ENCODE data around the gene IFI16.
"Not testable (repeated sequence)": the region's sequence is repeated elsewhere in the genome, so short reads cannot be mapped to it uniquely, and the experiment has no call there.

Gene IFI16

DNA sequence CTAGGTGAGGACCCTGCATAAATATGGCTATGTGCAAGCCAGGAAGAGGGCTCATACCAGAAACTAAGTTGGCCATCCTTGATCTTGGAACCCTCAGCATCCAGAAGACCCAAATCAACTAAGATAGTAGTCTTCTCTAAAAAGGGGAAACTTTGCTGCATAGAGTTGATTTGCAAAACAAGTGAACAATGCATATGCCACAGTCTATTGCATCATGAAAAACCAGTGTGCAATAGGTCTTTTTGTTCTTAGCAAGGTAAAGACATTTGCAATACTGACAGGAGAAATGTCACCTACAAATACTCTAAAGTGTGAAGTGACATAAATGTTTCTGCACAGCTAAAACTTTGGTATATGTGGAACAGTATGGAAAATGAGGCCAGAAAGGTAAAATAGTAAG is 2.0 kb upstream of the IFI16 start:
- DNase-seq (ENCODE audit: low read depth, low spot score) = no peak

DNA sequence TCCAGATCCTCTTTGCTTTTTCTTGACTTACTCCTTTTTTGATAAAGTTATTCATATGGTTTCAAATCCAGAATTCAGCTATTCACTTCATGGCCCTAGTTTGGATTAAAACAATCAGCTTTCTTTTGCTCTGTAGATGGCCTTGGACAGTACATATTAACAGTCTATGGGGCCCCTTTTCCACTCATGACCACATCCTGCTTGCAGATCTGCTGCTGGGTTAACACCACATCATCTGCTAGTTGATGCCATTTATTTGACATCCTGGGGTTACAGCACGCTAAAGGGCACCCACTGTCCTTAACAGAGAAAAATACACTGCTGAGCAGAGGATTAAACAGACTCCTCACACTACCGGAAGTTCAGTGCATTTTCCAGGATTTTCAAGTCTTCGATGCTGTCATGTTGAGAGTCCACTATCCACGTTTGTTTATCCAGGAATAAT is 941 bp upstream of the IFI16 start:
- no peak for DNase-seq (ENCODE audit: low read depth, low spot score)

DNA sequence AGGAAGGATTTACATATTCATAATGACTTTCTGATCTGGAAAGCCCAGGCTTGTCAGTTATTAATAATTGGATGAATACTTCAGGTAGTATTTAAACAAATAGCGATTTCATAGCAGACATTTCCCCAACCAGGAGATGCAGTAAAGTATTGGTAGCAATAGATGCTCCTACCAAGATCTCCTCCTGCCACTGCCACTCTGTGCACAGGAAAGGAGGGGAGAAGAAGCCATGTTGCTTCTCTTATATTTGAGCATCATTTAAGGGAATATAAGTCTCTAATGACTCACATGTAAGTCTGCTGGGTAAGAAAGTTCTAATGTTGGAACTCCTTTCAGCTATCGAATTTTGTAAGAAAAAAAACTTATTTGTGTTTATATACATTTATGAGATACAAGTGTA is 420 bp upstream of the IFI16 start:
- no peak for DNase-seq (ENCODE audit: low read depth, low spot score)

DNA sequence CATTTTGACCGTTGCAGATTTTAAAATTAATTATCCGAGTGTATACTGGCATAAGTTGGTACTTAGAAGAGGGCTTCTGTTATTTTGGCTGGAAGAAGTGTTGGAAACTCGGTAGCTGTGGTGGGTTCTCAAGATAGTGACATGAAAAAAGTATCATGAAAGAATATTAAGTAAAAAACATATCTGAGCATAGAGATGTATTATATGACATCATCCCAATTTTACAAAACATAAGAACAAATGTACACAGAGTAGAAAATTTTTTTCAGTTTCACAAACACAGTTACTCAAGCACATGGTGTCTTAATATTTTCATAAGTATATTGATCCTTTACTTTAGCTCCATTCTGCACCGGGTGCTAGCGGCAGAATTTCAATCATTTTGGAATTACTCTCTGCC is 684 bp downstream of the IFI16 start:
- no peak for DNase-seq (ENCODE audit: low read depth, low spot score)

DNA sequence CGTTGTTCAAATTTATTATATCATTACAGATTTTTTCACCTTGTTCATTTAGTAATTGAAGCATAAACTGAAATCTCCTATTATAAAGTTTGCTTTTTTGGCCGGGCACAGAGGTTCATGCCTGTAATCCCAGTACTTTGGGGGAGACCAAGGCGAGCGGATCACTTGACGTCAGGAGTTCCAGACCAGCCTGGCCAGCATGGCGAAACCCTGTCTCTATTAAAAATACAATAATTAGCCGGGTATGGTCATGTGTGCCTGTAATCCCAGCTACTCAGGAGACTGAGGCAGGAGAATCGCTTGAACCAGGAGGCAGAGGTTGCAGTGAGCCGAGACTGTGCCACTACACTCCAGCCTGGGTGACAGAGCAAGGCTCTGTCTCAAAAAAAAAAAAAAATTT is 1.3 kb downstream of the IFI16 start:
- not testable (repeated sequence) for DNase-seq (ENCODE audit: low read depth, low spot score)

- DNase-seq (ENCODE audit: low read depth, low spot score) = no peak
Measured at GRCh38 chr1:159011751-159012150, 2.0 kb downstream of the IFI16 start.

- DNase-seq (ENCODE audit: low read depth, low spot score) = no peak
Measured at GRCh38 chr1:159012495-159012894, 2.8 kb downstream of the IFI16 start.

DNA sequence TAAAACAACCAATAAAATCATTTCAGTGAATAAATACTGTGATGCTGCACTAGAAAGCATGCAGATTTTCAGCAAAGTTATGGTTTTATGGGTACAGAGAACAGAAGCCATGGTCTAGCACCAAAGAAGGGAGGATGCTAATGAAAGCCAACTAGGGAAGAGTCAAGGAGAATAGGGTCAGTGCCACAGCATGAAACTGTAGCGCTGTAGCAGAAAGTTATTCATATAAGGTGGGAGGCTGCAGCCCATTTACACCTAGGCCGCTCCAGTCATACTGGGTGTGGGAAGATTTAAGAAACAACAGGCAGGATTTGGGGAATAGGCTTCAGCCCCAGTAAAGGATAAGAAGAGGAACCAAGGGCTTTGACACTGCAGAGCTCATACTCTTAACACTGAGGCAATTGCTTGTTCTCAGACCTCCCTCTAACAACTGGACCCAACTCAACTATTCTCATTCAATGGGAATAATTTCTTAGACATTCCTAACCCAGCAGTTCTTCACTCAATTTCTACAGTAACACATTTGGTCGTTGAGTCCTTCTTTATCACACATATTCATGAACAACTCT is 4.4 kb downstream of the IFI16 start:
- DNase-seq (ENCODE audit: low read depth, low spot score) = no peak

GRCh38 chr1:159014851-159015250 is 5.1 kb downstream of the IFI16 start:
- no peak for DNase-seq (ENCODE audit: low read depth, low spot score)

DNA sequence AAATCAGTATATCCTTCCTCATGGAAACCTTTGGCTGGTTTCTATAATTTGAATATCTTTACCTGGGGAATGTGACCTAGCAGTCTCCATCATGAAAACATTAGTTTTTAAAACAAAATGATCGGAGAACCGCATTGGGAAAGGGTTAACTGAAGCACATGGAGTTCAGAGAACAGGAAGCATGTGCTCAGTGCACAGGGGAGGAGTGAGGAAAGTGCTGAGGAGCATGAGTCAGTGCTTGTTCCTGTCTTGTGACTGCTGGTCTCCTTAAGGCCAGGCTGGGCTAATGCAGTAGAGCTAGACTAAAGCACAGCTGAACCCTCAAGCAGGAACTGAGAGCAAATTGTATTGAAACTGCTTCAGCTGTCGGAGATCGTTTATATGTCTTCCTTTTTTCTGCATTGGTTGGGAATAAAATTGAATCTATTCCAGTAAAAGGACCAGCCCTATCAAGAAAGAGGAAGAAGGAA is 5.8 kb downstream of the IFI16 start:
- DNase-seq (ENCODE audit: low read depth, low spot score) = no peak

- DNase-seq (ENCODE audit: low read depth, low spot score) = no peak
Measured at GRCh38 chr1:159023723-159024122, 14.0 kb downstream of the IFI16 start.

DNA sequence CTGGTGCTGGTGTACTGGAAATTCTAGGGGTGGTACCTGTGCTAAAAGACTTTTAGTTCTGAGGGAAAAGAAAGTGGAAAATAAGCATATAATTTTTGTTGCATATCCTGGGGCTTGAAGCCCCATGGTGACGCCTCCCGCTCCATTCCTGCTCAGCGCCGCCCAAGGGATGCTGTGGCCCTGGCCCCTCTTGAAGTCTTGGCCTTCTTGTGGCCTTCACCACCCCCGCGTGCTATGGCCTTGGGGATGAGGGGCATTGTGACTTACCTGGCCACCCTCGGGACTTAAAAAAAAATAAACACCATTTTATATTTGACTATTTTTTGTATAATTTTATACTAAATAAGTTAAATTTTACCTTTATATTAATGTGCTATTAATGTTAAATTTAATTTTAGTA is 15.3 kb downstream of the IFI16 start:
- DNase-seq (ENCODE audit: low read depth, low spot score) = no peak

DNA sequence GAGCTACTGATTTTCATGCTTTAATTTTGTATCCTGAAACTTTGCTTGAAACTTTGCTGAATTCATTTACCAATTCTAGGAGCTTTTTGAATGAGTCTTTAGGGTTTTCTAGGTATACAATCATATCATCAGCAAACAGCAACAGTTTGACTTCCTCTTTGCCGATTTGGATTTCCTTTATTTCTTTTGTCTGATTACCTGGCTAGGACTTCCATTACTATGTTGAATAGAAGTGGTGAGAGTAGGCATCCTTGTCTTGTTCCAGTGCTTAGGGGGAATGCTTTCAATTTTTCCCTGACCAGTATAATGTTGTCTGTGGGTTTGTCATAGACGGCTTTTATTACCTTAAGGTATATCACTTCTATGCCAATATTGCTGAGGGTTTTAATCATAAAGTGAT is 17.1 kb downstream of the IFI16 start:
- DNase-seq (ENCODE audit: low read depth, low spot score) = not testable (repeated sequence)

DNA sequence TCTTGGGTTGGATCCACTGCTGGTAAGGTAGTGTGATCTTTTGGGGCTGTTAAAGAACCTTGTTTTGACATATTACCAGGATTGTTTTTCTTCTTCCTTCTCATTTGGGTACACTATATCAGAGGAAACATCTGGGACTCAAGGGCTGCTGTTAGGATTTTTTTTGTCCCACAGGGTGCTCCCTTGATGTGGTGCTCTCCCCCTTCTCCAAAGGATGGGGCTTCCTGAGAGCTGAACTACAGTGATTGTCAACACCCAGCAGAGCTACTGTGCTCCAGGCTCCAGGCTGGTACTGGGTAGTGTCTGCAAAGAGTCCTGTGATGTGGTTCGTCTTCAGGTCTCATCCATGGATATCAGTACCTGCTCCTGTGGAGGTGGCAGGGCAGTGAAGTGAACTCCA is 20.6 kb downstream of the IFI16 start:
- DNase-seq (ENCODE audit: low read depth, low spot score) = no peak

DNA sequence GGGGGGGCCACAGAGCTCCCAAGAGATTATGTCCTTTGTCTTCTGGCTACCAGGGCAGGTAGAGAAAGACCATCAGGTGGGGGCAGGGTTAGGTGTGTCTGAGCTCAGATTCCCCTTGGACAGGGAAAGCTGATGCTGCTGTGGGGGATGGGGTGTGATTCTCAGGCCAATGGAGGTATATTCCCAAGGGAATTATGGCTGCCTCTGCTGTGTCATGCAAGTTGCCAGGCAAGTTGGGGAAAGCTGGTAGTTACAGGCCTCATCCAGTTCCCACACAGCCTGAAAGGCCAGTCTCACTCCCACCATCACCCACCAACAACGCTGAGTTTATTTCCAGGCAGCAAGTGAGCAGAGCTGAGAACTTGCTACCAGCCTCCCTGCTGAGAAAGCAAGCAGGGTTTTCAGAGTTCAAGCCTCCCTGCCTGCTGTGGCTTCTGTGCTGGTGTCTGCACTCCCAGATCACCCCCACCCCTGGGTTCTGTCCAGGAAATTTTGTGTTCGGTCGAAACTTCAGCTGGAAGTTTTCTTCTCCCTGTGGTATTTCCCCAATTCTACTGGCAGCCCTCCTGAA is 21.3 kb downstream of the IFI16 start:
- DNase-seq (ENCODE audit: low read depth, low spot score) = no peak

- DNase-seq (ENCODE audit: low read depth, low spot score) = no peak
Measured at GRCh38 chr1:159040206-159040605, 30.5 kb downstream of the IFI16 start.

DNA sequence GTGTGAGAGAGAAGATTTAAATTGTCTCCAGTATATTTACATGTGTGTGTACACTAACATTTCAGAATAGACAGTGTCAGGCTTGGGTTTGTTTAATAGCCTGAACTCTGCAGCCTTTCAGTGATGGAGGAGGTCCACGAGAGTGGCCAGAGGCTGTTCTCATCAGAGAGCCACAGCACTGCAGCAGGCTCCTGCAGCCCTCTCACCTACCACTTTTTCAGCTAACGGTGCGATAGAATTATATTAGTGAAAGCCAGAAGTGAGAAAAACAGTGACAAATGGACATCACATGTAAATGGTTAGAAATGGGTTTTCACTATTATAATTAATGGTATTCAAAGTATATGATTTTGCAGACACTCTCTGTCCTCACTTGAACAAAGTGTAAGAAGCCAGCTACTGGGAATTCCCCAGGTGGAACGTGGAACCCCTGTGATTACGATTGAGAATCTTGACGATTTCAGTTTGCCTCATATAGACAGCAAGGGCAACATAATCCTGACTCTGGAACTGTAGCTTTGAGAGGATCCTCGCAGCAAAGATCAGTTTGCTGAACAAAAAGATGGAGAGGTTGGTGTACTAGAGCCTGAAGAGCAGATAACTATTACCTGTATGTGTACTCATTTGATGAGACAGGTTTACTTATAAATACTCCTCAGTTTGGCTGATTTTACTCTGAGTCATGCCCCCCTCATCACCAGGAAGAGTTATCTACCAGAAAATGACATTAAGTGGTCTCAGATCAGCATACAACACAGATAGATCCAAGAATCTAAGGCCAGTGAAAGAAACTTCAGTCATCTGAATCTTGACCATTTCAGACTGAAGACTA is 31.4 kb downstream of the IFI16 start:
- DNase-seq (ENCODE audit: low read depth, low spot score) = no peak

GRCh38 chr1:159046486-159046885 is 36.8 kb downstream of the IFI16 start:
- DNase-seq (ENCODE audit: low read depth, low spot score) = not testable (repeated sequence)

- no peak for DNase-seq (ENCODE audit: low read depth, low spot score)
Measured at GRCh38 chr1:159051436-159051835, 41.7 kb downstream of the IFI16 start.

DNA sequence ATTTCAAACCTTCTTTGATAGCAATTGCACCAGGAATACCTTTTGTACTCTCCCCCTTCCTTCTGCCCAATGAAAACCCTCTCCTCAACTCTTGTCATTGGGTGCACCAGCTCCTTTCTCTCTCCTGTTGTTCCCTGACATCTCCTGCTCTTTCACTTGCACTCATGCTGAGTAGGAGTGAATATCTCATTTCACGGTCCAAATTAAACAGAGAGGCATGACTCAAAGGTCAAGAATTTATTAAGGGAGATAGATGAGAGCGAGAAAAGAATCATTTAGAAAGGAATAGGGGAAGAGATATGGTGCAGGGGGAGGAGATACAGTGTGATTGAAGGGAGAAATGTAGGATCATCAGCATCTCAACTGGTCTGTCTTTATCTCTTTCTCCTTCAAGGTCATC is 44.7 kb downstream of the IFI16 start:
- no peak for DNase-seq (ENCODE audit: low read depth, low spot score)

DNA sequence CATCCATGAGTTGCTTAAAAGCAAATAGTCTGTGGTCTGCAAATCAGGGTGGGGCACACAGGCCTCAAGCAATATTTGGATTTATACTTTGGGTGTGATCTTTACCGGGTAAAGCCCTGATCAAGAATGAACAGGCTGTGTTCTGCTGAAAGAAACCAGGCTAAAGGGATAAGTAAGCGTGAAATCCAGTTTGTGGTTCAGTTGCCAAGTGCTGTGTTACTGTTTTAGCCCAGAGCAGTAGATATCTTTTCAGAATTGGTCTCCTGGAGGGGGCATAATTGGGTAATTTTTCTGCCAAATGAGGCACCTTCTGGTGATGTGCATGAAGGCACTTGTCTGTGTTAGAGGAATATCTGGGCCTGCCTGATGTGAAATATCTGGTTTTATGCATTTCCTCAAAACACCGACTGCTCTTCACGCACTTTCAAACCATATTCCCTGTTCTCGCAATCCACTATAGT is 45.5 kb downstream of the IFI16 start:
- DNase-seq (ENCODE audit: low read depth, low spot score) = no peak

DNA sequence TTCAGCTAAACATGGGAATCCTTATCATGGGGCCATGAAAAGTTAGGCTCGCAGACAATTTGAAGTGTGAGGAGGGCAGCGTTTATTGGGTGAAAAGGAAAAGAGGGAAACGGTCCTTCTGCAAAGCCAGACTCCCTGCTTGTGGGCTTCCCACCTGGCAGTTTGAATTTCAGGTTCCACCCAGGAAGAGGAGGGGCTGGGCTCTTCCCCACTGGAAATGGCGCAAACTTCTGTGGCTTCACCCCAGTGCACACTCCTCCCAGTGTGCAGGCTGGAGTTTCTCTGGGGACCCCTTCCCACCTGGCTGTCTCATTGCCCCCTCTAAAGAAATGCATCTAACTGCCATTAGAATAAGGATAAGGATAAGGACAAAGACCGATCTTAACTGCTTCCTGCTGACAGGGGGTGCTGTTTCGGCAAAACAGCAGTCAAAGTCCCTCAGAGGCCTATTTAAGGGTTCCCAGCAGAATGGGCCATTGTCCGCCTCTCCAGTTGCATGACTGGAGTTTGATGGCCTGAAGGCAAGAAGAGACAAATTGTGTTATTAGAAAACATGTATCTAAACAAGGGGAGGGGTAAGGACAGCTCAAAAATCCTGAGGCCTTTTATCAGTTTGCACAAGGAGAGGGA is 46.5 kb downstream of the IFI16 start:
- no peak for DNase-seq (ENCODE audit: low read depth, low spot score)

Data from smooth muscle cell of the brain vasculature (primary cell).